Stimulated activated CD4-positive, alpha-beta T cell treated with anti-CD3 and anti-CD28 coated beads, Interleukin-15, amount 100 ng/mL, for 24 hours (primary cell): ENCODE measurements around the gene PTPRD.

Experiments
- DNase-seq: peaks from one replicate; pipeline ENCODE4 v3.0.0-alpha.2; 2020

PTPRD gene

DNA sequence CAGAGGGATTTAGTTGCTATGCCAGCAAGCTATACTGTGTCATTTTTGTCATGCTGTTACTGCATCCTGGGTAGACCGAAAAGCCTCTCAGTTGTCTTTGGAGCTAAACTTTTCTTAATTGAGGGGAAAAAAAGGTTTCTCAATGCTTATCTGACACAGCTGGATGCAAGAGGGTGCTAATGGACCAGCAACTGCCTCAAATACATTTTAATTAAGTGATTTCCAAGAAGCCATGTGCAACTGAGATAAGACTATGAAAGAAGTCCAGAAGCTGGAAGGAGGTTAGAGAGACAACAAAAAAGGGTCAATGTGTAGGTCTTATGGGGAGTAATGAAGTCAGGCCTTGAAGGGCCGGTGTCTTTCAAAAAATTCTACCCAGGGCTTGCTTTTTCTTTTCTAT, 2347.5 kb downstream of the PTPRD start:
- no peak for DNase-seq
